ENCODE results near the gene RAP1GAP. TPM values are rescaled to one million over a fixed set of nuclear protein-coding genes. Genes with fewer than 3 reads are reported as not detected.

The RAP1GAP gene
- polyA plus RNA-seq, 3 donors: 0.04 TPM; not detected in 2

DNA sequence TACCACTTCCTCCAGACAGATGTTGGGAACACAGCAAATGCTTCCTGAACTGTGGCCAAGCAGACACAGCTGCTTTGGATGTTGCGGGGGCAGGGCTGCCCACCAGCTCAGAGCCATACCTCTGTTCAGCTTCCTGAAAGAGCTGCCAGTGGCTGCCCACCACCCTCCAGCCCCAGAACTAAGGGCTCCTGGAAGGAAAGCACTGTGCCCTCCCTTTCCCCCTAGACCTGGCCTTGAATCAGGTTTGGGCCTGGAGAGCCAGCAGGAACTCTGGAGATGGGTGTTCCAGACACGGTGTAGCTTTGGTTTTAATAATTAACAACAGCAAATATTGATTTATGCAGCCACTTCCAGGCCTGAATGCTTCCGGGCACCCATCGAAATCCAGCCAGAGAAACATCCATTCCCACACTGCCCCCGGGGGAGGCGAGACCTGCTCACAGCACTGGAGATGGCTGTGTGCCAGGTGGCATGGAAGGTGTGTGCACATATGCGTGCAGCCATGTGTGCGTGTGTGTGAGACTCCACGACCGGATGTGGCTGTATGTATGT lies 45.7 kb downstream of the RAP1GAP start:
- Mint-ChIP-seq H3K27me3 (ENCODE audit: low read depth in 3 of 3) (peaks cover 25 to 57% (median 36%) of the 10 kb centered on the region in 3 donors), H3K9me3 (peaks cover 0 to 5% (median 0%) of the 10 kb centered on the region in 7 donors), H3K4me3 (no peak overlapping the region)

DNA sequence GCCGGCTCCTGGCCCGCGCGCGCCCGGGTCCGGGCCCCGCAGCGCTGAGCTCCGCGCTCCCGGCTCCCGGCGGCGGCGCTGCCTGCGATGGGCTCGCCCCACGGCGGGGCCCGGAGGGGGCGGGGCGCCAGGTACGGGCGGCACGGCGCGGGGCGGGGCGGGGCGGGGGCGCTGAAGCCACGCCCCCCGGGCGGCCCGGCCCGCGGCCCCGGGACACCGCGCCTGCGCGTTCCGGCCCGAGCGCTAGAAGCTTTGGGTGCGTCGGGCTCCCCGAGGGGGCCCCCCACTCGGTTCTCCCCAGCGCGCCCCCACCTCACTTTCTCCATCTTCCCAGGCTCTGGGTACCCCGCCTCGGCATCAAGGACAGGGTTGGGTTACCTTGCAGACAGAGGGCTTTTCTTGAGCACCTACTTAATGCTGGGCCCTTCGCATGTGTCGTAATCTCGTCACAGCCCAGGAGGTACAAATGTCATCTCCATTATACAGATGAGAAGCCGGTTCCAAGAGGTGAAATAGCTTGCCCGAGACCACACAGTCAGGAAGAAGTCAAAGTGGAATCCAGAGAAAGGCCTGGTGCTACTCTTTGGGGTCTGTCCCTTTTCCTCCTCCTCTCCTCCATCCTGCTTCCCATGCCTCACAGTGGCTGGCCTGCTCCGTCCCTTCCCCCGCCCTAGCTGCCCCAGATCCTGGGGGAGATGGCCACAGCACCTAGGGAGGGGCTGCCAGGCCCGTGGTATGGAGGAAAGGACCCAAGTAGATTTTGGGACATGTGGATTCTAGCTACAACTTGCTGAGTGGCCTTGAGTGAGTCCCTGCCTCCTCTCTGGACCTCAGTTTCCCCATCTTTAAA lies 46.5 kb downstream of the RAP1GAP start:
- peaks cover 5 to 32% of the 10 kb centered on the region in 2 donors for H3K27me3 ChIP-seq (ENCODE audit: control insufficient read depth in 2 of 2, insufficient read depth in 2 of 2, low read length in 2 of 2)
- TF ChIP-seq, protein P1, sequence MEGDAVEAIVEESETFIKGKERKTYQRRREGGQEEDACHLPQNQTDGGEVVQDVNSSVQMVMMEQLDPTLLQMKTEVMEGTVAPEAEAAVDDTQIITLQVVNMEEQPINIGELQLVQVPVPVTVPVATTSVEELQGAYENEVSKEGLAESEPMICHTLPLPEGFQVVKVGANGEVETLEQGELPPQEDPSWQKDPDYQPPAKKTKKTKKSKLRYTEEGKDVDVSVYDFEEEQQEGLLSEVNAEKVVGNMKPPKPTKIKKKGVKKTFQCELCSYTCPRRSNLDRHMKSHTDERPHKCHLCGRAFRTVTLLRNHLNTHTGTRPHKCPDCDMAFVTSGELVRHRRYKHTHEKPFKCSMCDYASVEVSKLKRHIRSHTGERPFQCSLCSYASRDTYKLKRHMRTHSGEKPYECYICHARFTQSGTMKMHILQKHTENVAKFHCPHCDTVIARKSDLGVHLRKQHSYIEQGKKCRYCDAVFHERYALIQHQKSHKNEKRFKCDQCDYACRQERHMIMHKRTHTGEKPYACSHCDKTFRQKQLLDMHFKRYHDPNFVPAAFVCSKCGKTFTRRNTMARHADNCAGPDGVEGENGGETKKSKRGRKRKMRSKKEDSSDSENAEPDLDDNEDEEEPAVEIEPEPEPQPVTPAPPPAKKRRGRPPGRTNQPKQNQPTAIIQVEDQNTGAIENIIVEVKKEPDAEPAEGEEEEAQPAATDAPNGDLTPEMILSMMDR (IDR thresholded peaks at IDR 0.05): no peak
- DNase-seq: no peak
- H3K27ac Mint-ChIP-seq: no peak overlapping the region
- peaks cover 25 to 61% (median 38%) of the 10 kb centered on the region in 3 donors for H3K27me3 Mint-ChIP-seq (ENCODE audit: low read depth in 3 of 3)
- intact Hi-C loops (cut with micrococcal nuclease): no loop called here
- no peaks in the 10 kb centered on the region for H3K4me1 ChIP-seq (ENCODE audit: control insufficient read depth in 1 of 2, insufficient read depth in 2 of 2, low read length in 2 of 2)
- 5% methylated on average over 50 of the region's 62 CpGs for WGBS (ENCODE audit: insufficient coverage)
- no peaks in the 10 kb centered on the region for H3K9me3 ChIP-seq (replicated peaks in 1 of 2; ENCODE audit: control insufficient read depth in 1 of 2, insufficient read depth in 1 of 2, low read length in 2 of 2)
- no peak overlapping the region for H3K27ac ChIP-seq (ENCODE audit: low read depth in 1 of 2, low read length in 2 of 2)
- peaks cover 0 to 5% (median 0%) of the 10 kb centered on the region in 7 donors for H3K9me3 Mint-ChIP-seq
- no peak overlapping the region for H3K4me3 ChIP-seq (replicated peaks in 1 of 3; ENCODE audit: low read depth in 2 of 3, low read length in 3 of 3)
- no peak overlapping the region for H2AFZ ChIP-seq (ENCODE audit: insufficient read depth, low read depth, low read length, poor library complexity, severe bottlenecking)
- no peaks in the 10 kb centered on the region for H4K20me1 ChIP-seq (ENCODE audit: insufficient read depth, low read length)
- H3K36me3 ChIP-seq (replicated peaks in 1 of 2; ENCODE audit: control insufficient read depth in 1 of 2, insufficient read depth in 2 of 2, low read length in 2 of 2): no peaks in the 10 kb centered on the region
- H3K36me3 Mint-ChIP-seq: peaks cover 0 to 2% of the 10 kb centered on the region in 2 donors
- H3K4me2 ChIP-seq (replicated peaks; ENCODE audit: extremely low read depth, low read length, poor library complexity, severe bottlenecking): peak overlapping the region; percentile 49
- no peaks in the 10 kb centered on the region for H3K79me2 ChIP-seq (ENCODE audit: insufficient read depth, low read length)
- no peak overlapping the region for H3K9ac ChIP-seq (ENCODE audit: insufficient read depth, low read length, poor library complexity, severe bottlenecking)
- H3K4me3 Mint-ChIP-seq: peak overlapping the region; percentile 68 to 84
- H3K4me1 Mint-ChIP-seq: peaks cover 4% of the 10 kb centered on the region

More for the DNA sequence above, 45.7 kb downstream of the RAP1GAP start:
- Histone ChIP-seq H3K4me2 (replicated peaks; ENCODE audit: extremely low read depth, low read length, poor library complexity, severe bottlenecking) (no peak overlapping the region), H3K9ac (ENCODE audit: insufficient read depth, low read length, poor library complexity, severe bottlenecking) (no peak overlapping the region), H3K4me3 (replicated peaks in 1 of 3; ENCODE audit: low read depth in 2 of 3, low read length in 3 of 3) (no peak overlapping the region), H3K4me1 (ENCODE audit: control insufficient read depth in 1 of 2, insufficient read depth in 2 of 2, low read length in 2 of 2) (no peaks in the 10 kb centered on the region), H3K27ac (ENCODE audit: low read depth in 1 of 2, low read length in 2 of 2) (no peak overlapping the region), H3K36me3 (replicated peaks in 1 of 2; ENCODE audit: control insufficient read depth in 1 of 2, insufficient read depth in 2 of 2, low read length in 2 of 2) (no peaks in the 10 kb centered on the region), H3K27me3 (ENCODE audit: control insufficient read depth in 2 of 2, insufficient read depth in 2 of 2, low read length in 2 of 2) (peaks cover 5 to 32% of the 10 kb centered on the region in 2 donors), H4K20me1 (ENCODE audit: insufficient read depth, low read length) (no peaks in the 10 kb centered on the region), H3K79me2 (ENCODE audit: insufficient read depth, low read length) (no peaks in the 10 kb centered on the region), H2AFZ (ENCODE audit: insufficient read depth, low read depth, low read length, poor library complexity, severe bottlenecking) (no peak overlapping the region), H3K9me3 (replicated peaks in 1 of 2; ENCODE audit: control insufficient read depth in 1 of 2, insufficient read depth in 1 of 2, low read length in 2 of 2) (no peaks in the 10 kb centered on the region)
- TF ChIP-seq, protein P1 (IDR thresholded peaks at IDR 0.05): no peak
- no peak for DNase-seq
- intact Hi-C loops (cut with micrococcal nuclease): no loop called here
- 67% methylated on average over 8 of the region's 10 CpGs for WGBS (ENCODE audit: insufficient coverage)
- peaks cover 0 to 2% of the 10 kb centered on the region in 2 donors for H3K36me3 Mint-ChIP-seq
- peaks cover 4% of the 10 kb centered on the region for H3K4me1 Mint-ChIP-seq
- H3K27ac Mint-ChIP-seq: no peak overlapping the region
